GM19240 (cell line): Measurements from ENCODE around the gene SOWAHB.

Experiments used
- DNase-seq: peaks from one replicate; pipeline ENCODE4 v3.0.0; 2011; ENCODE audit warnings: low spot score; ENCODE audit not compliant: insufficient read length

SOWAHB gene, protein sequence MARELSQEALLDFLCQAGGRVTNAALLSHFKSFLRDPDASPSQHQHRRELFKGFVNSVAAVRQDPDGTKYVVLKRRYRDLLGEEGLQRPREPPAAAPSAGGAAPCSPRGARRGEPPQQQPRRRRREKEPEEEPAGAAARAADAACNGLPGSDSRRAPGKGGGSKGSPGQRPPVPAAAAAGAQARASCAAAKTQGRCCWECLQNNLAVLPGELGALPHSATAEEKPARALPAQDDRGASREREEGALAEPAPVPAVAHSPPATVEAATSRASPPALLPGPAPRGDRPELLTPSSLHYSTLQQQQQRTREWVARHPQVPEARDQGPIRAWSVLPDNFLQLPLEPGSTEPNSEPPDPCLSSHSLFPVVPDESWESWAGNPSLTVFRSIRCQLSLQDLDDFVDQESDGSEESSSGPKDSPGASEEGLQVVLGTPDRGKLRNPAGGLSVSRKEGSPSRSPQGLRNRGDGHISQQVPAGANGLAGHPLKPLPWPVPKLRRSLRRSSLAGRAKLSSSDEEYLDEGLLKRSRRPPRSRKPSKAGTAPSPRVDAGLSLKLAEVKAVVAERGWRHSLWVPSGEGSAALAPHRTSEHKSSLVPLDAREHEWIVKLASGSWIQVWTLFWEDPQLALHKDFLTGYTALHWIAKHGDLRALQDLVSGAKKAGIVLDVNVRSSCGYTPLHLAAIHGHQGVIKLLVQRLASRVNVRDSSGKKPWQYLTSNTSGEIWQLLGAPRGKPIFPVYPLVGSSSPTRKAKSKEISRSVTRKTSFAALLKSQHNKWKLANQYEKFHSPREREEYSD

DNA sequence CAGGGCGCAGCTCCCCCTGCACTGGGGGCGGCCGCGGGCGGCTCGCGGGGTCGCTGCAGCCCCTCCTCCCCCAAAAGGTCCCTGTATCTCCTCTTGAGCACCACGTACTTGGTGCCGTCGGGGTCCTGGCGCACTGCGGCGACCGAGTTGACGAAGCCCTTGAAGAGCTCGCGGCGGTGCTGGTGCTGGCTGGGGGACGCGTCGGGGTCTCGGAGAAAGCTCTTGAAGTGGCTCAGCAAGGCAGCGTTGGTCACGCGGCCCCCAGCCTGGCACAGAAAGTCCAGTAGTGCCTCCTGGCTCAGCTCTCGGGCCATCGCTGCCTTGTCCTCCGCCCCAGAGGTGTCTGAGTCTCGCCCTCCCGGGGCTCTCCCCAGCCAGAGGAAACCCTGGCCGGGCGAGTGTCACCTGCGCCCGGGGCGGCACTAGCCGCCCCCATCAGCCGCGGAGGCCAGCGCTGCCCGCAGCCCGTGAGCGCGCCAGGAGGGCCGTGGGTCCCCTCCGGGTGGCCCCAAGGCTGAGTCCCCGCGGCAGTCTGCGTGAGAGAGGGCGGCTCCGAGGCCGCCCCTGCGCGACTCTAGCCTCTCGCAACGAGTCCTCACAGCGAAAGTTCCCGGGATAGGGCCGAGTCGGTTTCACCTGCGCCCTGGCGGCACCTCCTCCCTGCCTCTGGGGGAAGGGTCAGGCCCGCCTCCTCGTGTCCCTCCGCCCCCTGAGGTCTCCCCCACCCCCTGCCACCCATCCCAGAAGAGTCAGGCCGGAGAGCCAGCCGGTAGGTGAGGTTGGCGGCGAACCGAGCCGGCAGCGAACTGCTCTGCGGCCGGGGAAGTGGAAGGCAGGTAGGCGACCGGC is at the start of gene SOWAHB:
SOWAHB (minus strand) TSS at position 609 of the 849 bp plus-strand sequence; CDS start at position 314, 295 bp downstream.
- DNase-seq: peak; percentile 19

- DNase-seq: no peak
Observed at GRCh38 chr4:76947369-76947768, 49.4 kb upstream of the SOWAHB start.

- DNase-seq: no peak
Observed at GRCh38 chr4:76943790-76944189, 45.8 kb upstream of the SOWAHB start.

GRCh38 chr4:76943129-76943620 is 45.2 kb upstream of the SOWAHB start:
- DNase-seq: no peak

DNA sequence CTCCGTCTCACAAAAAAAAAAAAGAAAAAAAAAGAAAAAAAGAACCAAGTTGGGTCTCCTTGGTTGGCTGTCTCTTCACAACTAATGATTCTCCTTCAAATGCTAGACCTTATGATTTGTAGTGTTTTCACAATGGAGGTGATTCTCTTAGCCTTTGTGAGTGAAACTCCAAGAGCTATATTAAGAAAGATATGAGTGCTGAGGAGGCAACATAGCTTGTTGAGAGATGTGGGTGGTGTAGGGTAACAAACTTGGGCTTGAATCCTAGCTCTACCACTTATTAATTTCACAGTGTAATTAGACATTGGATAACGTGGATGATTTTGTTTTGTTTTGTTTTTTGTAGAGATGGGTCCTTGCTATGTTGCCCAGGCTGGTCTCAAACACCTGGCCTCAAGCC is 41.2 kb upstream of the SOWAHB start:
- DNase-seq: no peak

DNA sequence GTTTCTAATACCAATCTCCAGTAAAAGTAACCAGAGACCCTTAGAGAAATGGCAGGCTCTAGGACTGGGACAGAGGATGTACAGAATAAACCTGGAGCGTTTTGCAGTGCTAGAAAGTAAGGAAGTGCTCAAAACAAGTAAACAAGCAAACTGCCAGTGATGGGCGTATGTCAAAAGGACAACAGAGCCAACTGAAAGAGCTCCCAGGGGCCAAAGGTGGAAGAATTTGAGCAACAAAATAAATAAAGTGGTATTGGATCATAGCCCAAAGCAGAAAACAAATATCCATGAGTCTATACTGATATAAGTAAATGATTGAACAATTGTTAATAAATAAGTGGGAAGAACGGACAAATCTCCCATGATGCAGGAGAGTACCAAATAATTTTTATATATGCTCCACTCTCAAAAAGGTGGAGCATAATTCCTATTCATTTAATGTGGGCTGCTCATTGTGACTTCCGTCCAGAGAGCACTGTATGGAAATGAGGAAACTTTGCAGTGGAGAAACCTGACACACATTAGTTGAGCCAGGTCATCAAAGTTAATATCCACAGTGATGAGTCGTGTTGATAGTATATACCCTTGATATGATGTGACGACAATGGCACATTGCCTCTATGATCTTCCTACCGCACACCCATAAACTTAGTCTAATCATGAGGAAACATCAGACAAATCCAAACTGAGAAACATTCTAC is 33.8 kb upstream of the SOWAHB start:
- DNase-seq: no peak

DNA sequence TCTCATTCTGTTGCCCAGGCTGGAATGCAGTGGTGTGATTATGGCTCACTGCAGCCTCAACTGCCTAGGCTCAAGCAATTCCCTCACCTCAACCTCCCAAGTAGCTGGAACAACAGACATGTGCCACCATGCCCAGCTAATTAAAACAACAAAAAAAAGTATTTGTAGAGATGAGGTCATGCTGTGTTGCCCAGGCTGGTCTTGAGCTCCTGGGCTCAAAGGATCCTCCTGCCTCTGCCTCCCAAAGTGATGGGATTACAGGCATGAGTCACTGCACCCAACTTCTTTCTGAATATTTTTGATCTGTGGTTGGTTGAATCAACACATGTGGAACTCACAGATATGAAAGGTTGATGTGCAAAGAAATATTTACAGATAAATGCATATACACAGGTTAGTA is 33.1 kb upstream of the SOWAHB start:
- no peak for DNase-seq

DNA sequence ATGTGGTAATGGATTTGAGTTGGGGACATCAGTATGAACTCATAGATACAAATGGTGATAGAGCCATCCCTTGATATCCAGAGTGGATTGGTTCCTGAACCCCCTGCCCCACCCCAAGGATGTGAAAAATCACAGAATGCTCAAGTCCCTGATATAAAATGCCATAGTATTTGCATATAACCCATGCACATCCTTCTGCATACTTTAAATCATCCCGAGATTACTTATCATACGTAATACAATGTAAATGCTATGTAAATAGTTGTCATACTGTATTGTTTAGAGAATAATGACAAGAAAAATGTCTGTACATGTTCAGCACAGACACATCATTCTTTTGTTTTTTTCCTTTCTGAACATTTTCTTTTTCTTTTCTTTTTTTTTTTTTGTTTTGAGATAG is 32.7 kb upstream of the SOWAHB start:
- DNase-seq: no peak

GRCh38 chr4:76926841-76927240 is 28.9 kb upstream of the SOWAHB start:
- DNase-seq: no peak

- no peak for DNase-seq
Observed at GRCh38 chr4:76923619-76924357, 25.8 kb upstream of the SOWAHB start.

- DNase-seq: no peak
Observed at GRCh38 chr4:76920715-76921114, 22.8 kb upstream of the SOWAHB start.

DNA sequence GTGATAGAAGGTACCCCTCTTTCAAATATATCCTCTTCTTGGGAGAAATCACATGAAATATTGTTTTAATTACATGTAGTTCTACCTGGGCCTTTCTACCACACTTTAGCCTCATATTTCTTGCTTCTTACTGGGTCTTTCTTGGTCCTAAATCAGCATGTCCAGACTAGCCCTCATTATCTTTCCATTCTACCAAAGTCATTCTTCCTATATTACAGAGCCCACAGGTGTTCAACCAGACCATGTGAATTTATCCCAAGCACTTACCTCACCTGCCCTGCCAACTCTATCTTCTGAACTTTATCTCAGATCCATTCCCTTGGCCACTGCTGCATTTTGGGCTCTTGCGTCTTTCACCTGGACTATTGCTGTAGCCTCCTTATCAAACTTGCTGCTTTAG is 11.8 kb upstream of the SOWAHB start:
- no peak for DNase-seq

- DNase-seq: no peak
Observed at GRCh38 chr4:76905521-76905920, 7.6 kb upstream of the SOWAHB start.

GRCh38 chr4:76904646-76905190 is 6.8 kb upstream of the SOWAHB start:
- DNase-seq: no peak

- no peak for DNase-seq
Observed at GRCh38 chr4:76902233-76902890, 4.4 kb upstream of the SOWAHB start.

GRCh38 chr4:76898949-76899645 is 1.2 kb upstream of the SOWAHB start:
- no peak for DNase-seq

DNA sequence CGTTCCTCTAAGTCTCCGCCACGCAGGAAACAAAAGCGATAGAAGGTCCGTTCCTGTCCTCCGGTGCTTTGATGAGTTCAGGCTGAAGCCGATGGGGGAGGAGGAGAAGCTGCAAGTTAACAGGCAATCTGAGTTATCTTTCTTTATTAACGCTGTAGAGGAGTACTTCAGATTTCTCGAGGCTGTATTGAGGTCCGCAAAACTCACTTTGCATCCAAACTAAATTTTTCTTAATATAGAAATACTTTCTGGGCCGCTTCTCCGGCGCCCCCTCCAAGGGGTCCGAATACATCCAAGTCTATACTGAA is 395 bp upstream of the SOWAHB start:
- no peak for DNase-seq

DNA sequence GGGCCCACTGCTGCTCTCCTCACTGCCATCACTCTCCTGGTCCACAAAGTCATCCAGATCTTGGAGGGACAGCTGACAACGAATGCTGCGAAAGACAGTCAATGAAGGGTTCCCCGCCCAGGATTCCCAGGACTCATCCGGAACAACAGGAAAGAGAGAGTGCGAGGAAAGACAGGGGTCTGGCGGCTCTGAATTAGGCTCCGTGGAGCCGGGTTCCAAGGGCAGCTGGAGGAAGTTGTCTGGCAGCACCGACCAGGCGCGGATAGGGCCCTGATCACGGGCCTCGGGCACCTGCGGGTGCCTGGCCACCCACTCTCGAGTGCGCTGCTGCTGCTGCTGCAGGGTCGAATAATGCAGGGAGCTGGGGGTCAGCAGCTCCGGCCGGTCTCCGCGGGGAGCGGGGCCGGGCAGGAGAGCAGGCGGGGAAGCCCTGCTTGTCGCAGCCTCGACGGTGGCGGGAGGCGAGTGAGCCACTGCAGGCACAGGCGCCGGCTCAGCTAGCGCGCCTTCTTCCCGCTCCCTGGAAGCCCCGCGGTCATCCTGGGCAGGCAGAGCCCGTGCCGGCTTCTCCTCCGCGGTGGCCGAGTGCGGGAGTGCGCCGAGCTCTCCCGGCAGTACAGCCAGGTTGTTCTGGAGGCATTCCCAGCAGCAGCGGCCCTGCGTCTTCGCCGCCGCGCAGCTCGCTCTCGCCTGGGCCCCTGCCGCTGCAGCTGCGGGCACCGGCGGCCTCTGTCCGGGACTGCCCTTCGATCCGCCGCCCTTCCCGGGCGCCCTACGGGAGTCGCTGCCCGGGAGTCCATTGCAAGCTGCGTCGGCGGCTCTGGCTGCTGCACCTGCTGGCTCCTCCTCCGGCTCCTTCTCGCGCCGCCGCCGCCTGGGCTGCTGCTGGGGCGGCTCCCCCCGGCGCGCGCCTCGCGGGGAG is 1.1 kb downstream of the SOWAHB start:
- DNase-seq: no peak
